HG02678 (cell line): ENCODE data around the gene EXOC6B.

Experiments used
- ATAC-seq: cut with Tn5 transposase; IDR thresholded peaks from one replicate; pipeline ENCODE4 v1.9.1; 2021; ENCODE audit warnings: mild to moderate bottlenecking, moderate library complexity; ENCODE audit not compliant: unreplicated experiment

EXOC6B gene

GRCh38 chr2:72830273-72830672, 4.4 kb upstream of the EXOC6B start:
- no peak for ATAC-seq

GRCh38 chr2:72828840-72829507, 3.1 kb upstream of the EXOC6B start:
- no peak for ATAC-seq

- no peak for ATAC-seq
Measured at GRCh38 chr2:72827966-72828646, 2.3 kb upstream of the EXOC6B start.

DNA sequence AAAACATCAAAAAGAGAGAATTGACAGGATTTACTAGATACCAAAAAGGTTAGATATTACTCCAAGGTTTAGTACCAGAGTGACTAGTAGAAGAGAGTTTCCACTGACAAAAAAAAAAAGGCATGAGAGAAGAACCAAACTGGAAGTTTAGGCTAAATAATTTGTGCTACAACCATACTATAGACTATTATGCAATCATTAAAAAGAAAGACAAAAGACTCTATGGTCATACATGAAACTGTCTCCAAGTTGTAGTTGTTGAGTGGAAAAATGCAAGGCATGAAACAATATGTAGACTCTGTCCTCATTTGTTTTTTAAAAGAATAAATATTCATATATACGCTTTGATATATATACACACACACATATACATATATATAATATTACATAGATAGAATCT, 1.7 kb upstream of the EXOC6B start:
- no peak for ATAC-seq

GRCh38 chr2:72826156-72826477, 284 bp upstream of the EXOC6B start:
- no peak for ATAC-seq

- ATAC-seq: no peak
Measured at GRCh38 chr2:72824224-72824842, 1.5 kb downstream of the EXOC6B start.

DNA sequence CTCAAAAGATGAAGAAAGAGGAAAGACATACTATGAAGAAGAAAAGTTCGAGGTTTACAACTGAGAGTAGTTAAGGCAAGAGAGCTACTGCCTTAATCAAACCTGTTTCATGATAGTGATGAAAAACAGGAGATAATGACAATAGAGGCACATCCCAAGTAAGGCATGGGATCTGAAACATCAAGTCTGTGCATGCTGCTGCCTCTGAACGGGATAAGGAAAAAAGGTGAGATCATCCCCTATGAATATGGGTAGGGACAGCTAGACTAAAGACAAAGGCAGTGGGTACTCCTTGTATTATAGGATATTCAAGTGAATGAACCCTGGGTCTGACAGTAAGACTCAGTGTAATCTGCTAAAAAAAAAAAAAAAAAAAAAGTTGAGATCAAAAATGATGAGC, 3.0 kb downstream of the EXOC6B start:
- no peak for ATAC-seq

DNA sequence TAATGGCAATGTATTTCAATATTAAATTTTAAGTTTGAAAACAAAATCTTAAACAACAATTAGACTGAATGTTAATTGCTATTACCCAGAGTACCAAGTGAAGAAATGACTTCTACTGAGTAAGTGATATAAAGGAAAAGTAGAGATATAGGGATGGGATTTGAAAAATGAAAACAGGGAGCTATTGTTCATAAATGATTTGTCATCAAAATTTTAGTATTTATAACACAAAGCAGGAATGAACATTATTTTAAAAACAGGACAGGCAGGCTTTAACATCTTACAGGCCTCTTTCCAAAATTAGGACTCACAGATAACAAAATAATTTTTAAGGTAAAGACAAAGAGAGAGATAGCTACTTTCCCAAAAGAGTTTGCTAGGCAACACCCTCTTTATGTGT, 3.9 kb downstream of the EXOC6B start:
- ATAC-seq: no peak

DNA sequence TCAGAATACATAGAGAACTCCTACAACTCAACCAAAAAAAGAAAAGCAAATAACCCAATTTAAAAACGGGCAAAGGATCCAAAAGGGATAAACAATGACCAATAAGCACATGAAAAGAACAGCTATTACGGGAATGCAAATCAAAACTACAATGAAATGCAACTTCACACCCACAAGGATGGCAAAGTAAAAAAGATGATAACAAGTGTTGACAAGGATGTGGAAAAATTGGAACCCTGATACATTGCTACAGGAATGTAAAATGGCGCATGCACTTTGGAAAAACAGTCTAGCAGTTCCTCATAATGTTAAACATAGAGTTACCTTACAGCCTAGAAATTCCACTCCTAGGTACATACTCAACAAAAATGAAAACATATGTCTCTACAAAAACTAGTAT, 4.7 kb downstream of the EXOC6B start:
- no peak for ATAC-seq

- no peak for ATAC-seq
Measured at GRCh38 chr2:72819501-72819900, 6.3 kb downstream of the EXOC6B start.

GRCh38 chr2:72815655-72816278, 10.1 kb downstream of the EXOC6B start:
- ATAC-seq: no peak

- ATAC-seq: no peak
Measured at GRCh38 chr2:72813841-72814240, 12.0 kb downstream of the EXOC6B start.

DNA sequence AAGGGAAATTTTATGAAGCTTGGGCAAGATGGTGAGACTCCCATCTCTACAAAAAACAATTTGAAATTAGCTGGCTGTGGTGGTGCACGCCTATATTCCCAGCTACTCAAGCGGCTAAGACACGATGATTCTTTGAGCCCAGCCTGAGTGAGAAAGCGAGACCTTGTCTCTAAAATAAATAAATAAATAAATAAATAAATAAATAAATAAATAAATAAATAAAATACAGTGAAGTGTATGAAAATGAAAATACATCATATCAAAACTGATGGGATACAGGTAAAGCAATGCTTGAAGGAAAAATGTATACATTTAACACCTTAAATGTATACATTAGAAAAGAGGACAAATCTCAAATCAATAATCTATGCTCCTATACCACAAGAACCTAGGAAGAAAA, 15.7 kb downstream of the EXOC6B start:
- no peak for ATAC-seq

GRCh38 chr2:72809095-72809494, 16.7 kb downstream of the EXOC6B start:
- no peak for ATAC-seq

DNA sequence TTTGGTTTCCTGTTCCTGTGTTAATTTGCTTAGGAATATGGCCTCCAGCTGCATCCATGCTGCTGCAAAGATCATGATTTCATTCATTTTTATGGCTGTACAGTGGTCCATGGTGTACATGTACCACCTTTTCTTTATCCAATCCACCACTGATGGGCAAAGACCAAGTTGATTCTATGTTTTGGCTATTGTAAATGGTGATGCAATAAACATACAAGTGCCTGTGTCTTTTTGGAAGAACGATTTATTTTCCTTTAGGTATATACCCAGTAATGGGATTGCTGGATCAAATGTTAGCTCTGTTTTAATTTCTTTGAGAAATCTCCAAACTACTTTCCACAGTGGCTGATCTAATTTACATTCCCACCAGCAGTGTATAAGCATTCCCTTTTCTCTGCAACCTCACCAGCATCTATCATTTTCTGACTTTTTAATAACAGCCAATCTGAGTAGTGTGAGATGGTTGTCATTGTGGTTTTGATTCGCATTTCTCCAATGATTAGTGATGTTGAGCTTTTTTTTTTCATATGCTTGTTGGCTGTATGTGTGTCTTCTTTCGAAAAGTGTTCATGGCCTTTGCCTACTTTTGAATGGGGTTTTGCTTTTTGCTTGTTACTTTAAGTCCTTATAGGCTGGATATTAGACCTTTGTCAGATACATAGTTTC, 19.4 kb downstream of the EXOC6B start:
- no peak for ATAC-seq

- no peak for ATAC-seq
Measured at GRCh38 chr2:72803626-72804320, 22.1 kb downstream of the EXOC6B start.

- ATAC-seq: no peak
Measured at GRCh38 chr2:72803151-72803550, 22.7 kb downstream of the EXOC6B start.

GRCh38 chr2:72800492-72800891, 25.3 kb downstream of the EXOC6B start:
- no peak for ATAC-seq

DNA sequence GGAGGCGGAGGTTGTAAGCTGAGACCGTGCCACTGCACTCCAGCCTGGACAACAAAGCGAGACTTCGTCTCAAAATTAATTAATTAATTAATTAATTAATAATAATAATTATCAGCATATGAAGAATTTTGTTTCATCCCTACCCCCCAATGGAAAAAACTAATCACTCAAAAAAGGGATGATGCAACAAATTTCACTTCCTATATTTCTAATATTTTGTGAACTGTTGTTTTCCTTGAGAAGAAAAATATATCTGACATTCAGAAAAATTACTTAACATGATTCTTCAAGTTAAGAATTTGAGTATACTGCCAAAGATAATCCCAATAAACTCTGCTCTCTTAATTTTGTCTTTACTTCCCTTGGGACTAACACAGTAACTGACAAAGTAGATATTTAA, 28.1 kb downstream of the EXOC6B start:
- ATAC-seq: no peak

- no peak for ATAC-seq
Measured at GRCh38 chr2:72796766-72797165, 29.1 kb downstream of the EXOC6B start.

GRCh38 chr2:72794572-72794971, 31.3 kb downstream of the EXOC6B start:
- ATAC-seq: no peak
